Measurements from ENCODE around the gene ATP2A2.

DNA sequence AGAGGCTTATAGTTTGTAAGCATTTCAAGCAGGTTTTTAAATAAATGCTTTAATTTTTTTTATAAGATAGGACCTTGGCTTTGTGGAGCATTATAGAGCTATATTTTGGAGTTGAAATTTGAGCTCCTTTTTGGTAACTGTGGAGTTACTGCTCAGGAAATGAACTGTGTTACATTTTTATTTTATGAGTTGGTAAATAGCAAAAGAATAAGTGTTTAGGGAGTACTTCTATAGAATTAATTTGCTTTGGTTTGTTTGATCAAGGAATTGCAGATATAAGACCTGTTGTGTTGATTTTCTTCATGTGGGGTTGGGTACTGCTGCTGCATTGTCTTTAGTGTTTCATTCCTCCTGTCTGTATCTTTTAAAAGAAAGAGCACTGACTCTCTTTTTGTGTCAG lies 3.5 kb downstream of the ATP2A2 start:
- TF ChIP-seq, protein P1, sequence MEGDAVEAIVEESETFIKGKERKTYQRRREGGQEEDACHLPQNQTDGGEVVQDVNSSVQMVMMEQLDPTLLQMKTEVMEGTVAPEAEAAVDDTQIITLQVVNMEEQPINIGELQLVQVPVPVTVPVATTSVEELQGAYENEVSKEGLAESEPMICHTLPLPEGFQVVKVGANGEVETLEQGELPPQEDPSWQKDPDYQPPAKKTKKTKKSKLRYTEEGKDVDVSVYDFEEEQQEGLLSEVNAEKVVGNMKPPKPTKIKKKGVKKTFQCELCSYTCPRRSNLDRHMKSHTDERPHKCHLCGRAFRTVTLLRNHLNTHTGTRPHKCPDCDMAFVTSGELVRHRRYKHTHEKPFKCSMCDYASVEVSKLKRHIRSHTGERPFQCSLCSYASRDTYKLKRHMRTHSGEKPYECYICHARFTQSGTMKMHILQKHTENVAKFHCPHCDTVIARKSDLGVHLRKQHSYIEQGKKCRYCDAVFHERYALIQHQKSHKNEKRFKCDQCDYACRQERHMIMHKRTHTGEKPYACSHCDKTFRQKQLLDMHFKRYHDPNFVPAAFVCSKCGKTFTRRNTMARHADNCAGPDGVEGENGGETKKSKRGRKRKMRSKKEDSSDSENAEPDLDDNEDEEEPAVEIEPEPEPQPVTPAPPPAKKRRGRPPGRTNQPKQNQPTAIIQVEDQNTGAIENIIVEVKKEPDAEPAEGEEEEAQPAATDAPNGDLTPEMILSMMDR (IDR thresholded peaks at IDR 0.05), result no peak
- TF ChIP-seq EZH2 (IDR thresholded peaks at IDR 0.05), result no peak

Measured in neural progenitor cell (in vitro differentiated cells).